HL-60/S4 treated with phorbol 12-myristate 13-acetate at 8.2 ng/mL for 4 days and 3 days (cell line): ENCODE data around the gene CDON.

Experiments
- in situ Hi-C: fragments of 300-500 bp; cut with MboI; formaldehyde crosslinking; loops from 2 replicates; pipeline ENCODE4 v1.15.0; 2022; ENCODE audit warnings: low sequenced_read_pairs

The CDON gene

DNA sequence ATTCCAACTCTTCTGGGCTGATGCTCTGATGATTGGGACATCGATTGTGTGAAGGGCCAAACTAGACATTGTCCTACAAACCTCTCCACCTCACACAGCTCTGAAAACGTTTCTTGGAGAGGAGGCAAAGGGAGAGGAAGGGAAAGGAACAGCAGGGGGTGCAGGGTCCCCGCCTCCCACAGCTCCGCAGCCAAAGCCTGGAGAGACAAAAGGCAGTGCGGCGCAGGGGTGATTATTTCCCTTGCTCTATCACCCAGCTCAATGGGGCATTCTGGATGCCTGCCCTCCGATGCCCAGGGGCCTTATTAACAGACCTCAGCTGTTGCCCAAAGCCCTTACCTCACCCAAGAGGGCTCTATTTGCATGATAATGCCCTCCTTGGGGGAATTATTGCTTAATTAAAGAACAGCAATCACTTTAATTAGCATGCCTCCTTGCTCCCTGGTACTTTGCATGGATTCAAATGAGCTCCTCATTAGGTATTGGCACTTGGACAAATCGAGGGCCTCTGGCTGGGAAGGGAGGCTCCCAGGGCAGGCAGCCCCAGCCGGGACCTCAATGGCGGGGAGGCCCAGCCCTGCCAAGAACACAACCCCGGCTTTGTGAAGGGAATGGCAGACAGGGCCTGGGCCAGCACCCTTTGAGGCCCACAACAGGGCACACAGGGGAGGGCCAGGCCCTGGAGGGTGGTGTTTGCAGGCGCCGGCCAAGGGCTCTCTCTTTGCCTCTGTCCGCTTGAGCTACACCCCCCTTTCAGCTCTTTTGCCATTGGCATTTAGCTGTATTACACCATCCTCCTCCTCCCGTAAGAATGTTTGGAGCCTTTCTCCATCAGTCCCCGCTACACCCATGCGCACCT, 19.8 kb upstream of the CDON start:
- in situ Hi-C loops: no loop called here

DNA sequence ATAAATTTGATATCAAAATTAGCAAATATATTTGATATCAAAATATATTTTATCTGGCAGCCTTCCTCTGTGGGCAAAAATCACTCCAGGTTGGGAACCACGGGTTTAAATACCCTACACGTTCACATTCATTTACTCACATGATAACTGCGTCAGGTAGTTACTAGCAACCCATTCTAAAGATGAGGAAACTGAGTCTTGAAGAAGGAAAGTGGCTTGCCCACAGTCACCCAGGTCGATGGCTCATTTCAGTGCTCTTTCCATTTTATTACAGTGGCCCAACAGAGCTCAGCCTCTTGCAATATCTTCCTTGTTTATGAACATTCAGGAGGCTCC, 19.2 kb upstream of the CDON start:
- in situ Hi-C loops: no loop called here

DNA sequence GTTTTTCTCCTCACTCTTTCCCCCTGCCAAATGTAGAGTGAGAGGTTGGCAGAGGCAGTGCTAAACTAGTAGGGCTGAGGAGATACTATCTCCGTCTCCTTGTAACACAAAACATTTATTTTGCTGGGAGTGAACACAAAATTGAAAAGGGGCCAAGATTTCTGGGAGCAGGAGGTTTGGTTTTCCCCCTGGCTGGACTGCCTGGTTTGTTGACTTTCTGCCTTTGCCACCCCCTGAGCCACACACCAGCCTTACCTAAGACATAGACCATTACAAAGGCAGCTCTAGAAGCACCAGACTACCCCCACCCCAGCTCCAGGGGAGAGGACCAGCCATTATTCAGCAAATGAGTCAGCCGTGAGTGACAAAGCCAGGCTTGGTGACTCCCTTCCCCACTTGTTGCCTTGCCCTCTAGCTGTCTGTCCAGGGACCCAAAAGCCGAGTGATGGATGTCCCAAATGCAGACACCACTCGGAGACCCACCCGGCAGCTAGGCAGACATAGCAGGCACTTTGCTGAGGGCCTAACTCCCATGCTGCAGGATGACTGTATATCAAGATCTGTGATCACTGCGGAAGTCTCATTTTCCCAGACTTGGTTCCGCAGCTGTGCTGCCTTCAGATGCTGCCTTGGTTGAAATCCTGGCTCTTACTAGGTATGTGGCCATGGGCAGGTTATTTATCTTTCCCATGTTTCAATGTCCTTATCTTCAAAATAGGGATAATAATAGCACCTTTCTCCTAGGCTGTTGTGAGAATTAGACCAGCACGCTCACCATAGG, 17.7 kb upstream of the CDON start:
- in situ Hi-C loops: no loop called here

DNA sequence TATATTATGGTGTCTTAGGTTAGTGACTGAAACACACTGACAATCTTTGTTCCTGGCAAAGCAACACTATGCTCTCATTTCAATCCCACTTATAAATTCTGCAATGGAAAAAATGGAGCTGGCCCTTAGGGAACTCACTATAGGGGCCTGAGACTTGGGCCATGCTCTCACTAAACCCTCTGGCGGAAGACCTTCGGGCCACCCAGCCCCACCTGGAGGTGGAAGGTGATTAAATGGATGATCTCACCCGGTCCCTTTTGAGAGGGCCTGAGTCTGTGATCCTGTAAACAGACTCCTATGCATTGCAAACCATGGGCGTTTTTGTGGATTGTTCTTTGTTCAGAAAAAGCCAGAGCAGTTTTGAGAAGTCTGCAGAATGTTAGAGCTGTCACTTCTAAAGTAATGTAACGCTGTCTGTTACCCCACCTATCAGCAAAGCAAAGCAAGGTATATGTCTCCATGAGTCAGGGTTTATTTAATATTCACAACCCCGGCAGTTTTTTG, 17.0 kb upstream of the CDON start:
- in situ Hi-C loops: no loop called here

DNA sequence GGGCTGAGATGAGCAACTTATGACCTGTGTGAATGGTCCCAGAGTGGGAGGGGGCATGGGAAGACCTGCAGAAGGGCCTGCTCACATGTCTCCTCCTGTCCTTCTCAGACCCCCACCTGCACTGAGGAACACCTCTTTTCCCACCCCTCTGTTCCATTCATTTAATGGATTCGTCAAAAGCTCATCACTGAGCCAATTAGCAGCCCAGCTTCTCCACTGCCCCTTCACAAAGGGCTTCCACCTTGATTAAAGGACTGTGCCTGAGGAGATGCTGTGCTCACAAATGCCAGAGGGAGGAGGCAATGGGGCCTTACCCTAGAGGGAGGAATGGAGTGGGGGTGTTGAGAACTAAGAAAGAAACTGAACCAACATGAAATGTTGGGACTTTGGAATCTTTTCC, 14.0 kb upstream of the CDON start:
- in situ Hi-C loops: no loop called here

DNA sequence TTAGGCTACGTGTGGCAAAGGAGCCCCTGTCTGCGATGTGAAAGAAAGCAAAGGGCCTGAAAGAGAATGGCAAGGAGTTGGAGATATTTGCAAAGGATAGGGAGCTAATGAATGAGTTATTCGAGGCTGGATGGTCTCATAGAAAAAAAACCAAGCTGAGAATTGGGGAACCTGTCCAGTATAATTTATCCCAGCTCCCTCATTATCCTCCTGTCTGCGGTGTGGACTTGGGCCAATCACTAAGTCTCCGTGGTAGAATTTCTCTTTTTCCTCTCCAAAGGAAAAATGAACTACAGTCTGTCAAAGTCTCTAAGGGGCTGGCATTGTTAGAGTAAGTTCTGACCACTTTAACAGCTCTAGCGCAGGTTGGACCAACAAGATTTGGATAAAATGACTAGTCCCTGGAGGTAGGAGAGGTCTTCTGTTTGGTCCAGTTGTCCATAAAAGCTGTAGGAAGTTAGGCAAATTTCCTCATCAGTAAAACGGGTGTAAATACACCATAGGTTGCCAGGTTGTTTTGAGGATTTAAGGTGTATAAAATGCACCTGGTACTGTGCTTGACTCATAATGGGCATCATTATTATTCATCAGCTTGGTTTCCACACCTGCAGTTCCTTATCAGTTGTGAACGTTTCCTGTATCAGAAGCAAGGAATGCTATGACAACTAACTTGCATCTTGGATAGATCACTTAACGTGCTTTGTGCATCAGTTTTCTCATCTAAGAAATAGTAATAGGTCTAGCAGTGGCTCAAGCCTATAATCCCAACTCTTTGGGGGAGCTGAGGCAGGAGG, 10.3 kb upstream of the CDON start:
- in situ Hi-C loops: no loop called here

DNA sequence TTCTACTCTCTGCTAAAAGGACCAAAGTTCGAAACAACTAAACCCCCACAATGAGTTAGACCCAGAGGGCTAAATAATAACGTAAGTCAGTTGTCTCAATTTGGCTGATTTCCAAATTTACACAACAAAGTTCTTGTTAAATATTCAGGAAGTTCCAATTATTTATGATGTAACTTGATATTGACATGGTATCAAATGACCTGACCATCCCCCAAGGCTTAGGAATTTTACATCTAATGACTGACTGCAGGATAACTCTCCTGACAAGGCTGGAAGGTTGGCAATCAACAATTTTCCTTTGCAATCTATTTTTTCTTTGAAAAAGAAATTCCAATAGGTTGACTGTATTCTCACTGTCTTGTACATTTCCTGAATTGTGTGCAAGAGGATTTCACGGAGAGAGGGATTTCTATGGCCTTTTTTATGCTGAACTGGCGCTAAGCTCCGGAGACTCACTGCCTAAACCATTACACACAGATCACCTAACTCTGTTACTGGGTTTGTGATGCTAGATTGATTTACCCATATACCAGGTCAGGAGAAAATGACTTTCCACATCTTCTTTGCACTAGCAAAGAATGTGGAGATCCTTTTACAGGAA, 9.6 kb upstream of the CDON start:
- in situ Hi-C loops: no loop called here

DNA sequence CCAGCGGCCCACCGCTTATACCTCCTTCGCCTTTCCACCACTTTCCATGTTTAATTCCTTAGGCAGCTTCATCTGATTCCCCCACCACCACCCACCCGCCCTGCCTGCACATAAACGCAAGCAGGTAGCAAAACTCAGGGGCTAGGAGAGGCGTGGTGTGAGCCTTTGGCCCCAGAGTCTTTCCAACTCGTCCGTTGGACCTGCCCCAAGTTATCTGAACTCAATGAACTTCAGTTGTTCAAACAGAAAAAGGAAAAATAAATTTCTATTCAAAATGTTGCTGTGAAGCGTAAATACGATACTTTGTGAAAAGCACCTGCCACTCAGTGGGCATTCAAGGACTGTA, 814 bp upstream of the CDON start:
- in situ Hi-C loops: no loop called here

DNA sequence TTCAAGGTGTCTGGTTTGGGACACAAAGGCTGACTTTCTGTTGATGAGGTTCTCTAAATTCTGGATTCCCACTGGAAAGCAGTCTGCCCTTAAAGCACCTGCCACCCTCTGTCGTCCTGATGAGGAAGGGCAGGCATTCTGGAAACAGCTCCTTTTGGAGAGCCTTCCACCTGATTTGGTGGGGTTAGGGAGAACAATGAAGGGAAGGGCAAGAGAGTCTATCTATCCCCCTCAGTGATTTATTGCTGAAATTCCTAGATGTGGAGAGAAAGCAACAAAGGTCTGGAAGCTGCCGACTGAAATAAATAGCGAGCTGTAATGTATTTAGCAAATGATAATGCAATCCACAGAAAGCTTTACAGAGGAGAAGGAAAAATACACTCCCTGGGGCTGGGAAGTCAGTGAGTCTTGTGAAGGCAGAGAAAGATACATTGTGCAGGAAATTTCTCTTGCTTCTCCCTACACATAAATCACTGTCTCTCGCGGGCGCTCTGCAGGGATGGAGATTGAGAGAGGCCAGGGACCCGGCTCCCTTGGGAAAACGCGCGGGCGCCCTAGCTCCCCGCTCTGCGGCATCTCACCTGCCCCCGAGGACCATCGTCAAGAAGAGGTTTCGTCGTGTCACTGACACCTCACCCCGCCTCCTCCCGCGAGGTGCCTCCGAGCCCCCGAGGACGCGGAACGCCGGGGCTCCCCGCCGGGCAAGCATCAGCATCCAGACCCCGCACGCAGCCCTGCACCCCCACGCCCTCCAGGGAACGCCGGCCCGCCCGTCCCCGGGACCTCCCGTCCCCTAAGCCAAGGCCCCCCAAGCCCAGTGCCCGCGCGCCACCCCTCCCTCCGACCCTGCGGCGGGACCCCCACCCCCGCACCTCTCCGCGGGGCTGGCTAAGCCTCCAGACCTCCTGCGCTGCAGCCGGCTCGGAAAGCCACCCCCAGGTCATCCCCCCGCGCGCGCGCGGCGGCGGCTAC, 673 bp downstream of the CDON start:
- in situ Hi-C loops: no loop called here

DNA sequence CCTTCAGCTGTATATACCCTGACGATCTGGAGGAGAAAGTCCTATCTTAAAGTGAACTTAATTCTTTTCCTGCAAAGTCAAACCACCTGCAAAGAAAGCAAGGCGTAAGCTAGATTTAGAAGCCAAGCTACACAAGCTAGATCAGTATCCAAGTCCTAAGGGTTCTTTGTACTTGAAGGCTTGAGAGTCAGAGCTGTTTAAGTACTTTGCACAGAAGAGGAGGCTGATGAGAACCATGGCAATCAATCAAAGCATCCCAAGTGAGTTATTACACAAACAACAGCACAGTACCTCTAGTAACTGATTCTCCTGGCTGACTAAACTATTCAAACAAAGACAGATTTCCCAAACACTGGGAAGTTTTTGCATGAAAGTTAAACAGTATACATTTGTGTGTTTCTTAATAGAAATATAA, 1.9 kb downstream of the CDON start:
- in situ Hi-C loops: no loop called here

DNA sequence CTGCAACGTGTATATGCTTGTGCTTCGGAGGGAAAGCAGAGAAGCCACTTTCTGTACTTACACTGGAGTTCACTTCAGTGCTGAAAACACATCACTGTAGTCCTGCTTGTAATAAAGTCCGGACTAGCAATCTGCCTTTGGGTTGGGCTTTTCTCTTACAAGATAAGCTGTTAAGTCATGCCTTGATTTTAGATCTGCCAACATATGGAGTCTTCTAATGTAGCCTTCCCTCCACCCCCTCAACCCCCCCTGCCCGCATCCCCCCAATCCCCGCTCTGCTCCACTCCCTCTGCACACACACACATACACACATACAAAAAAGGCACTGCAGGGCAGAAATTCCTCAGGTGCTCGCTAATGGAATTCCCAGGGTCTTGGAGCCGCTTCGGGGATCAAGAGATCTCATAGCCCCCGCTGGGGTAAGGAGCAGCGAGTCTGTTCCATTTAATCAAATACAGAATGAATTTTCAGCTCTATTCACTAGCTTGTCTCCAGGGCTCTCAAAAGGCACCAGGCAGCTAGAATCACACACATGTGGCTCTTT, 3.4 kb downstream of the CDON start:
- in situ Hi-C loops: no loop called here

DNA sequence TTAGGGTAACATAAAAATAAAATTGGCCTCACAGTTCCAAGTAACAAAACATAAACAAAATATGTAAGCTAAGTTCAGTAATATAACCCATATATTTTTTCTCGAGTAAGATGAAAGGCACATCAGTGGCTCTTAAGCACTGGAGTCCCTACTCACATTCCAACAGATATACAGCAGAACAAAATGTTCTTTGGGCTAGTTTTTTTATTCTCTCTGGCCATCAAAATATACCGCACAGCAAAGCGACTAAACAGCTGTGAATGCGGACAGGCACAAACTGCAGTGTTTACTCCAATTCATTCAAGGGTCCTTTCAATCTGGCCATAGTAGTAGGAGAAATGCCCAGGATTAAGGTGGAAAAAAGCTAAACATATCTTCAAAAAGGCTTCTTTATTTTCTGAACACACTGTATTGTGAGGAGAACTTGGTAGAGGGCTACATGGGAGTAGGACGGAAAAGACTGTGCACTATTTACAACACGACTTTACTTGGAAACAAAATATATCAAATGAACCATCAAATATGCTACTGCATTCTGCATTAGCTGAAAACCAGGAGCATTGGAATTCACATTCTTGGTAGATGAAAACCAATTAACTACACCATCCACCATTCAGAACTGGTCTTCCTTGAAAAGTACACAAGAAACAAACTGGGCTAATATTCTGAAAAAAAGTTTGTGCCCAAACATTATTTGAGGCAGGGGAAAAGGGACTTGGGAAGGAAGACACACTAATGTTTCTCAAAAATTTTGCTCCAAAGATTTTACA, 4.4 kb downstream of the CDON start:
- in situ Hi-C loops: no loop called here

DNA sequence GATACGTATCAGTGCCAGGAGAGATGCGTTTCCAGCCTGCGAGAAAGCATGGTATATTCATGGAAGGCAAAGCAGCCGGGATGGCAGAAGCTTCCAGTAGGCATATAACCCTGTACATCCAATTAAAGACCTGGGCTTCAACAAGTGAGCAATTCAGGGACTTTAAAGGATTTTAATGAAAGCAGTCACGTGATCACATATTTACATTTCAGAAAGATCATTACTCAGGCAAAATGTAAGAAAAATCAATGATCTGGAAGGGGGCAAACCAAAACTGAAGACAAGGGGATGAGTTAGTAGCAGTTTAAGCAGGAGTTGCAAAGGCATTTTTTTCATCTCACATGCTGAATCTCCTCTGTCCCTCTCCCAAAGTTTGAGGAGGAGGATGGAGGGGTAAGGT, 7.8 kb downstream of the CDON start:
- in situ Hi-C loops: no loop called here

DNA sequence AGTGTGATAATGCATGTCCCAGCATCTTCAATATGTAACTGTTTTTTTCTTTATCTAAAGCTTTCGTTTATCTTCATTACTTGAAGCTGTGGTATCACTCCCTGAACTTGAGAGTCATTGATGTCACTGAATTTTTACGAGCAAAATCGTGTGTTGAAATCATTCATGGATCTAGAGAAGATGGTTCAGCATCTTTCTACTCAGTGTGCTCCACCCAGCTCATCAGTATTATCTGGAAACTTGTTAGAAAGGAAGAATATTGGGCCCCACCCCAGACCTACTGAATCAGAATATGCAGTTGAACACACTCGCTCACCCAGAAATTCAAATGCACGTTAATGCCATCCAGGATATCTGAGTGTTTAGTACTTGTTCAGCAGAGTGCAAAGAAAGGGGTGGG, 8.3 kb downstream of the CDON start:
- in situ Hi-C loops: no loop called here

DNA sequence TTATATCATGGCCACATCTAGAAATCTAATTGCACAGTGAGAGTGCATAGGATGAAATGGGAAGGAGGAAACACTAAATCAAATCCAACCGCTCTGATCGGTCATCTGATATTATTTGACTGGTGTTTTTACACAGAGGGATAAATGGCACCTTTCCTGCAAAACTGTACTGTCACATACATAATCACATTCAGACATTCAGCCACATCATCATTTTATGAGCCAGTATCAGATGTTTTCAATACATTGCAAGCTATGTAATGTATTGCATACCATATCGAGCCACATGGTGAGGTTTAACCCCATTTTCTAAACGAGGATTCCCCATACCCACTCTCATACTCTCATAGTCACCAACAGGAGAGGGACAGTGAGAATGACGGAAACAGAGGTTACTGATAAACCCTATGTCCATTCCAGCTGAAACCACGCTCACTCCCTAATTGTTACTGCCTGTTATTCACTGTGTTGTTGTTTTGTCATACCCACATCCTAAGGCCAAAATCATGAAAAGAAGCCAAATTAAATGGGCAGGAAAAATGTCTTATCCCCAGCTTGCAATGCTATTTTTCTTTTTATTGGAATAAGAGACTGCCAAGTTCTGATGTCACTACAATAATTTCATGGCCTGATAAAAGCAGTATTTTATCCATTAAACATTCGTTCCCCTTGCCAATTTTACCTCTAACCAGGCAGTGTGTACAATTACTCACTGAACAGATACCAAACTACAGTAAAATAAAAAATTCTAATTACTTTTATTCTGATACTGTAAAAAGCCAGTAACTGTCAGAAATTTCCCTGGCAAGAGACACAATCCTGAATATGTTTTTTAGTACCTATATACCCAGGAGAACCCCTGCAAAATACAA, 9.0 kb downstream of the CDON start:
- in situ Hi-C loops: no loop called here

DNA sequence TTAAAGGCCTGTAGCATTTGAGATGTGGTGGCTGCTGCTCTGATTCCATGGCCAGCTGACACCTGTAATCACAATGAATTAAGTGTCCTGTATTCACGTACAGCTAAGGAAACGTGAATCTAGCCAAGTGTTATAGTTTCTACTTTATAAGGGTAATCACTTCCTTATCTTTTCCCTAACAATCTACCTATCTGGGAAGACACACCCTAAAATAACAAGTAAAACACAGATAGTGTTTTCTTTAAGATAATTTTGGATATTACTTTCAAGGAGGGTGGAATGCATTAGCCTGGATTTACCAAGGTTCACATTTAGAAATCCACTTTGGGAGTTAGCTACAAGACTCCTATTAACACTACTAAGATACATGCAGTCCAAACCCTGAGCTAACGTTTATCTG, 11.5 kb downstream of the CDON start:
- in situ Hi-C loops: no loop called here

DNA sequence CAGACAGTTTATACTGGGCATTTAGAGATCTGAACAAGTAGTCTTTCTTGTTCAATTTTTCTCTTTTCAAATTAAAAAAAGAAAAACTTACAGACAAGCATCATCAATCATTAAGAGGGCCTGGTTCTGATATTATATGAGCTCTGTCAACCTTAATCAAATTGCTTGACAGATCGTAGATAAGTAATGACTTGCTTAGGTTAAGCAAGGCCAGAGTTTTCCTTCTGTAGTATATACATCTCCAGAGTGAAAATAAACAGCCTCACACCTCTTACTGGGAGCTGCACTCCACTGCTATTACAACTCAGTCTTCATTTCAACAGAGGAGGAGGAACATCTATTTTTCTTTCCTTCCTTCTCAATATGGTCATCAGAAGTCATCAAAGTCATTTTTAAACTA, 13.5 kb downstream of the CDON start:
- in situ Hi-C loops: no loop called here

DNA sequence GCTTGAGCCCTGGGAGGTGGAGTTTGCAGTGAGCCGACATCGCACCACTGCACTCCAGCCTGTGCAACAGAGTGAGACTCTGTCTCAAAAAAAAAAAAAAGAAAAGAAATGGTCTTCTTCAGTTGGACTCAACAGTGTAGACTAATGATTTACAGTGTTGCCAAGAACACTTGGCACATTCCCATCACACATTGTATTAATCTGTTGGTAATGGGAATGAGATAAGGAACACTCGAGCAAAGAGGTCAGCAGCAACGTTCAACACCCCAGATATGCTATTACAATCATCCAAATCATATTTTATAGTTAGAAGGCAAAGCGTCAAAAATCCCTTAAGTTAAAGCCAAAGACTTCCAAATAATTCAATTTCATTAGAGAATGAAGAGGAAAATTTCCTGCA, 14.5 kb downstream of the CDON start:
- in situ Hi-C loops: no loop called here
